CD4-positive, alpha-beta T cell (primary cell): Measurements from ENCODE around the gene ZNF688. TPM values are rescaled to one million over a fixed set of nuclear protein-coding genes. Genes with fewer than 3 reads are reported as not detected.
"Not testable (repeated sequence)": the region's sequence is repeated elsewhere in the genome, so short reads cannot be mapped to it uniquely, and the experiment has no call there.

Experiments used
- ATAC-seq: fragments of 200-7000 bp; cut with Tn5 transposase; one replicate; pipeline ENCODE4 v1.10.0; 2022; ENCODE audit warnings: mild to moderate bottlenecking; ENCODE audit not compliant: poor library complexity
- CTCF ChIA-PET: fragments of 350-600 bp; sonication (Branson Sonifier 250); formaldehyde crosslinking; loops from one replicate; lab custom pipeline; 2021; ENCODE audit warnings: antibody characterized with exemption, inconsistent platforms; lab: Charles Lee
- POLR2A ChIA-PET: fragments of 350-600 bp; sonication (Branson Sonifier 250); formaldehyde crosslinking; loops from one replicate; lab custom pipeline; 2021; ENCODE audit warnings: antibody characterized with exemption, inconsistent platforms; lab: Charles Lee
- DNase-seq, 14 experiments: peaks; one replicate each; pipeline ENCODE4 v3.0.0-alpha.2; 2013 to 2020; ENCODE audit warnings: mixed read lengths in 2 of 14
- H3K27ac ChIP-seq, 2 donors: one replicate each; pipeline versions ENCODE4 v1.5.1 to v1.7.0; 2013; ENCODE audit warnings: low read length in 2 of 2, low read depth in 1 of 2, mild to moderate bottlenecking in 1 of 2
- H3K27me3 ChIP-seq, 2 experiments: 1 replicate in 1 of 2; 2 replicates in 1 of 2; pipeline versions ENCODE4 v1.6.1 to v1.7.0; 2013; ENCODE audit warnings: low read length in 2 of 2, control low read depth in 1 of 2, mild to moderate bottlenecking in 1 of 2, moderate library complexity in 1 of 2; ENCODE audit not compliant: insufficient read depth in 2 of 2, control insufficient read depth in 1 of 2
- H3K36me3 ChIP-seq: one replicate; pipeline ENCODE4 v1.6.1; 2013; ENCODE audit warnings: low read length, control low read depth; ENCODE audit not compliant: insufficient read depth
- H3K4me1 ChIP-seq: one replicate; pipeline ENCODE4 v1.6.1; 2013; ENCODE audit warnings: low read length, control low read depth; ENCODE audit not compliant: insufficient read depth
- H3K4me3 ChIP-seq: one replicate; pipeline ENCODE4 v1.5.1; 2013; ENCODE audit warnings: mild to moderate bottlenecking, low read length, moderate library complexity
- H3K9me3 ChIP-seq, 2 experiments: 1 replicate in 1 of 2; 2 replicates in 1 of 2; pipeline versions ENCODE4 v1.6.1 to v1.7.0; 2013; ENCODE audit warnings: low read length in 2 of 2, mild to moderate bottlenecking in 2 of 2, control low read depth in 1 of 2, moderate library complexity in 1 of 2; ENCODE audit not compliant: control insufficient read depth in 1 of 2, insufficient read depth in 1 of 2
- H3K27ac Mint-ChIP-seq: one replicate; pipeline ENCODE4 v1.8.0; 2020; ENCODE audit warnings: mixed read lengths
- H3K27me3 Mint-ChIP-seq: one replicate; pipeline ENCODE4 v1.8.0; 2021; ENCODE audit warnings: mixed read lengths
- H3K36me3 Mint-ChIP-seq: one replicate; pipeline ENCODE4 v1.8.0; 2021; ENCODE audit warnings: low read depth, mixed read lengths
- H3K4me1 Mint-ChIP-seq: one replicate; pipeline ENCODE4 v1.8.0; 2021; ENCODE audit warnings: low read depth, mixed read lengths
- H3K4me3 Mint-ChIP-seq: one replicate; pipeline ENCODE4 v1.8.0; 2020; ENCODE audit warnings: mild to moderate bottlenecking, mixed read lengths
- H3K9me3 Mint-ChIP-seq: one replicate; pipeline ENCODE4 v1.8.0; 2020; ENCODE audit warnings: mixed read lengths
- CTCF ChIP-seq: fragments of 200-600 bp; IDR thresholded peaks from one replicate; pipeline ENCODE4 v1.8.0; 2022; ENCODE audit warnings: antibody characterized with exemption, mild to moderate bottlenecking
- intact Hi-C, 2 experiments: fragments of 100-400 bp; cut with DNase I in 1 of 2; cut with micrococcal nuclease in 1 of 2; formaldehyde crosslinking; loops; one replicate each; pipeline versions ENCODE4 v1.15.1 to v1.9.0; 2023 to 2025; cut with DNase I, micrococcal nuclease
- total RNA-seq, 174 experiments: library from RNA in 2 of 174; stranded (reverse) in 2 of 174; gene quantifications; one replicate each; pipeline ENCODE4 v1.2.3 and lab custom pipeline; 2021 to 2026

ZNF688 gene
- total RNA-seq, 2 experiments from 2014 or later, result 8.8 to 9.6 TPM

- Mint-ChIP-seq H3K27me3 (no peaks in the 10 kb centered on the region), H3K36me3 (no peaks in the 10 kb centered on the region), H3K4me1 (no peaks in the 10 kb centered on the region), H3K27ac (no peak overlapping the region), H3K9me3 (no peaks in the 10 kb centered on the region), H3K4me3 (no peak overlapping the region)
- ATAC-seq, result no peak
- Histone ChIP-seq H3K4me1 (peaks cover 2% of the 10 kb centered on the region), H3K9me3 (no peaks in the 10 kb centered on the region), H3K27ac (no peak overlapping the region), H3K36me3 (no peaks in the 10 kb centered on the region), H3K27me3 (no peaks in the 10 kb centered on the region), H3K4me3 (no peak overlapping the region)
- intact Hi-C loops, result no loop called here
- no peak for TF ChIP-seq CTCF
- POLR2A ChIA-PET, result interaction anchor here (1.6 kb wide), 1 partner anchor 8 kb away, joined by 7 read pairs; the partner anchor contains the start of gene ZNF747
- CTCF ChIA-PET, result no interaction called here
- DNase-seq, result no peak
Observed at GRCh38 chr16:30543067-30543466, 28.4 kb downstream of the ZNF688 start.

- DNase-seq (no peak), ATAC-seq (no peak)
- H3K27ac ChIP-seq, result no peak overlapping the region
- H3K9me3 ChIP-seq, result no peaks in the 10 kb centered on the region
- no peak for TF ChIP-seq CTCF
- Mint-ChIP-seq H3K27me3 (no peaks in the 10 kb centered on the region), H3K4me1 (peaks cover 10% of the 10 kb centered on the region), H3K4me3 (no peak overlapping the region), H3K27ac (no peak overlapping the region), H3K36me3 (no peaks in the 10 kb centered on the region), H3K9me3 (no peaks in the 10 kb centered on the region)
- CTCF ChIA-PET, result no interaction called here
- H3K27me3 ChIP-seq, result no peaks in the 10 kb centered on the region
- no peak overlapping the region for H3K4me3 ChIP-seq
- POLR2A ChIA-PET, result interaction anchor here (0.9 kb wide), 1 partner anchor 16 kb away, joined by 3 read pairs; no protein-coding TSS in a partner anchor
- H3K36me3 ChIP-seq, result no peaks in the 10 kb centered on the region
- intact Hi-C loops, result no loop called here
- peaks cover 3% of the 10 kb centered on the region for H3K4me1 ChIP-seq
Observed at GRCh38 chr16:30541502-30542329, 29.8 kb downstream of the ZNF688 start.

- ATAC-seq, H3K27me3 Mint-ChIP-seq, H3K4me3 ChIP-seq, H3K4me3 Mint-ChIP-seq, H3K27ac ChIP-seq, H3K9me3 ChIP-seq, intact Hi-C loops, H3K27me3 ChIP-seq, H3K9me3 Mint-ChIP-seq, DNase-seq, H3K27ac Mint-ChIP-seq, H3K36me3 ChIP-seq, H3K4me1 ChIP-seq, H3K36me3 Mint-ChIP-seq: not testable (repeated sequence)
- H3K4me1 Mint-ChIP-seq, result peaks cover 17% of the 10 kb centered on the region
- ChIA-PET POLR2A (interaction anchor here (0.9 kb wide), 1 partner anchor 16 kb away, joined by 3 read pairs; no protein-coding TSS in a partner anchor), CTCF (interaction anchor here (0.8 kb wide), 1 partner anchor 17 kb away, joined by 3 read pairs; the partner anchor contains the start of gene ZNF764)
Observed at GRCh38 chr16:30540916-30541464, 30.5 kb downstream of the ZNF688 start.

- H3K27ac Mint-ChIP-seq, H3K4me3 ChIP-seq, H3K36me3 ChIP-seq, DNase-seq, H3K9me3 Mint-ChIP-seq, H3K9me3 ChIP-seq, POLR2A ChIA-PET, H3K27ac ChIP-seq, ATAC-seq, H3K27me3 Mint-ChIP-seq, H3K27me3 ChIP-seq, H3K4me3 Mint-ChIP-seq: not testable (repeated sequence)
- peaks cover 19% of the 10 kb centered on the region for H3K4me1 ChIP-seq
- H3K4me1 Mint-ChIP-seq, result peaks cover 27% of the 10 kb centered on the region
- peaks cover 10% of the 10 kb centered on the region for H3K36me3 Mint-ChIP-seq
- CTCF ChIA-PET, result interaction anchor here (0.8 kb wide), 1 partner anchor 18 kb away, joined by 3 read pairs; the partner anchor contains the start of gene ZNF764
- intact Hi-C loops, result loop anchor here in 1 of 2 experiments (5.0 kb wide), 2 partner anchors 57 to 93 kb away; partner anchors contain the start of gene SEPHS2
Observed at GRCh38 chr16:30539986-30540526, 31.5 kb downstream of the ZNF688 start.
